ENCODE data around the gene SUSD3.

SUSD3 gene

DNA sequence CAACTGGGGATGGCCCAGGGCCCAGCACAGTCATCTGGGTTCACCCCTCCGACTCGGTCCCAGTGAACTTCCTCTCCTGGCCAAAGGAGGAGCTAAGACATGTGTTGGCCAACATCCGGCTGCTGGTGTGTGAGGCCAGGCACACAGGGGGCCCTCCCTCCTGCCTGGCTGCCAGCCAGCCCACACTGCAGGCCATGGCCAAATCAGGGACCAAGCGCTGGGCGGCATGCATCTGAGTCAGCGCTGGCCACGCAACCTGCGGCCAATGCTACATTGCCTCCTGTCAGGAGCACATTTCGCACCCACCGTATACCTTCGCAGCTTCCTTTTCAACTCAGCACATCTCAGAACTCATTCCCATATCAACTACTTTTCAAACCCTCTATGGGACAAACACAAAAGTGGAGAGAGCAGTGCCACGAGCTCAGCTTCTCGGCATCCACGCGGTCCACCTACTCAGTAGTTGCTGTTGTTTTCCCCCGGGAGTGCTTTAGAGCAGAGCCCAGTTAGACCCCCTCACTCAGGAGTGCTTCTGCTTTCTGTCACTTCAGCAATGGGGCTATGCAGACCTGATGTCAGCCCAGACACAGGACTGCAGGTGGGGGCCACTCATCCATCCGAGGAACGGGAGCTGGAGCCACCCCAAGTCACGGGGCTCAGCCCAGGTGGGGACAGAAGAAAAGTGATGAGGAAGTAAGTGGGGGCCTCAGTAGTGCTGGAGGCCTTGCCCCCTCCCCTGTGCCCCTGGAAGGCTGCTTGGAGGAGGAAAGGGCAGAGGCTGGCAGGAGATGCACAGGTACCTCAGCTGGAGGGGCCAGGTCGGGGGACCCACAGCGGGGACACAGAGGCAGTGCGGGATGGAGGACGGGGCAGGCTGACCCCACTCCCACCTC, 61.7 kb downstream of the SUSD3 start:
- ChIA-PET POLR2A (ENCODE audit: low non-redundant PET) (interaction anchor here (0.6 to 1.5 kb wide), 4 partner anchors 14 to 105 kb away, joined by 3 to 4 read pairs (median 3); partner anchors contain the start of gene NINJ1), CTCF (interaction anchor here (0.6 to 2.7 kb wide), 12 partner anchors 9 to 577 kb away, joined by 3 to 18 read pairs (median 4); partner anchors contain the start of gene NINJ1)
- TF ChIP-seq, protein P1, sequence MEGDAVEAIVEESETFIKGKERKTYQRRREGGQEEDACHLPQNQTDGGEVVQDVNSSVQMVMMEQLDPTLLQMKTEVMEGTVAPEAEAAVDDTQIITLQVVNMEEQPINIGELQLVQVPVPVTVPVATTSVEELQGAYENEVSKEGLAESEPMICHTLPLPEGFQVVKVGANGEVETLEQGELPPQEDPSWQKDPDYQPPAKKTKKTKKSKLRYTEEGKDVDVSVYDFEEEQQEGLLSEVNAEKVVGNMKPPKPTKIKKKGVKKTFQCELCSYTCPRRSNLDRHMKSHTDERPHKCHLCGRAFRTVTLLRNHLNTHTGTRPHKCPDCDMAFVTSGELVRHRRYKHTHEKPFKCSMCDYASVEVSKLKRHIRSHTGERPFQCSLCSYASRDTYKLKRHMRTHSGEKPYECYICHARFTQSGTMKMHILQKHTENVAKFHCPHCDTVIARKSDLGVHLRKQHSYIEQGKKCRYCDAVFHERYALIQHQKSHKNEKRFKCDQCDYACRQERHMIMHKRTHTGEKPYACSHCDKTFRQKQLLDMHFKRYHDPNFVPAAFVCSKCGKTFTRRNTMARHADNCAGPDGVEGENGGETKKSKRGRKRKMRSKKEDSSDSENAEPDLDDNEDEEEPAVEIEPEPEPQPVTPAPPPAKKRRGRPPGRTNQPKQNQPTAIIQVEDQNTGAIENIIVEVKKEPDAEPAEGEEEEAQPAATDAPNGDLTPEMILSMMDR (conservative IDR thresholded peaks at IDR 0.05; ENCODE audit: low read depth) = no peak; the same call in 1 of the 2 replicates
- peak overlapping the region; percentile 87 for H3K27ac ChIP-seq
- peak; percentile 98 for DNase-seq (ENCODE audit: low spot score)

DNA sequence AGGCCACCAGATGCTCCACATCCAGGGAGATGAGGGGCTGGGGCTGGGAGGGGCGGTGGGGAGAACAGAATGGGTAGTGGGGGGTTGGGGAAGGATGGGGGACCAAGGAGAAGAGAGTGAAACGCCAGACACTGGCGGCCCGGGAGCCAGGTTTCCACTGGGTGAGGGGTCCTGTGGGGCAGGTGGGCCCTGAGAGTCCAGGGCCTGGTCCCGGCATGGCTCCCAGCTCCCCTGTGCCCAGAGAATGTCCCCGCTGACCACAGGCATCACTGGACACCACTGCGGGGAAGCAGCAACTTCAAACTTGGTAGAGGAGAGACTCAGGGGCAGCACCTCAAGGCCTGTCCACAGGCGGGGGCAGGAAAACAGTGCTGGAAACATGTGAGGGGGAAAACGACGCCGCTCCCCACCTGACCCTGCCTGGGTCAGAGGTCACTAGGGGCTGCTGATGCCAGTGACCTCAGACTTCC, 62.4 kb downstream of the SUSD3 start:
- ChIA-PET CTCF (interaction anchor here (1.2 to 2.7 kb wide), 2 partner anchors 12 to 117 kb away, joined by 6 to 18 read pairs; no protein-coding TSS in a partner anchor), POLR2A (ENCODE audit: low non-redundant PET) (interaction anchor here (0.6 to 1.5 kb wide), 2 partner anchors 20 to 105 kb away, joined by 3 read pairs; no protein-coding TSS in a partner anchor)
- H3K27ac ChIP-seq = peak overlapping the region; percentile 87
- TF ChIP-seq, protein P1 (conservative IDR thresholded peaks at IDR 0.05; ENCODE audit: low read depth) = no peak
- no peak for DNase-seq (ENCODE audit: low spot score)

DNA sequence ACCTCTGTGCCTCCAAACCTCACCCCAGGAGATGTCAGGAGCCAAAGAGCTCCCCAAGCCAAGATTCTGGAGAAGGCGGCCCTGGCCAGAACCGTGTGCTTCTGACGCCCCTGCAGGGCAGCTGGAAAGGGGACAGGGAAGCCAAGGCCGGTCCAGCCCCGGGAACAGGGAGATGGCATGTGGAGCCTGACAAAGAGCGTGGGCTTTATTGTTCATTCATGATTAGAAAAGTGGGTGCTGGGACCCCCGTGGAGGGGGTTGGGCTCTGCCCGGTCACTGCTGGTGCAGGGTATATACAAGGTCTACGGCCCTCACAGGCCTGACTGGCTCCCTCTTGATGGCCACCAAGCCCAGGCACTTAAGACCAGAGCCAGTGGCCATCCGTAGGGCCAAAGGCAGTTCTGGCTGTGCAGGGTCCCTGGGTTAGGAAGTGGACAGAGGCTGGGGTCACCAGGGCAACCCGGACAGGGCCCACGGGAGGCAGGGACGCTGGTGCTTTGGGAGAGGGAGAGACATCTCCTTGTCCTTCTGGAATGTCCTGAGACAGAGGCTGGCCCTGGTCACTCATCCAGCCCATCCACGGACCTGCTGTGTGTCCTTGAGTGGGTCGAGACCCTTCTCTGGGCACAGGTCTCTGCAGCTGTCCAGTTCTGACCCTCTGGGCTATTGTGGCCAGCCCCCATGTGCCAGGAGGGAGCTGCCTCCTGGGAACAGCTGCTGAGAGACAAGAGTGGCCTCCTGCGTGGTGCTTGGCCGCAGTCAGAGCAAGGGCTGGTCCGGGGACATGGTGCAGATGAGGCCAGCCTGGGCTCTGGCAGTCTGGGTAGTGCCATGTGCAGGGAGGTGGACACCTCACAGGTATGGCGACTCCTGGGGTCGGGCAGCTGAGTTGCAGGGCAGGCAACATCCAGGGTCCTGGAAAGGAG, 63.1 kb downstream of the SUSD3 start:
- ChIA-PET POLR2A (ENCODE audit: low non-redundant PET) (no interaction called here), CTCF (interaction anchor here (0.8 to 2.7 kb wide), 3 partner anchors 12 to 117 kb away, joined by 3 to 18 read pairs (median 6); no protein-coding TSS in a partner anchor)
- TF ChIP-seq, protein P1 (conservative IDR thresholded peaks at IDR 0.05; ENCODE audit: low read depth) = no peak
- peak overlapping the region; percentile 87 for H3K27ac ChIP-seq
- no peak for DNase-seq (ENCODE audit: low spot score)

DNA sequence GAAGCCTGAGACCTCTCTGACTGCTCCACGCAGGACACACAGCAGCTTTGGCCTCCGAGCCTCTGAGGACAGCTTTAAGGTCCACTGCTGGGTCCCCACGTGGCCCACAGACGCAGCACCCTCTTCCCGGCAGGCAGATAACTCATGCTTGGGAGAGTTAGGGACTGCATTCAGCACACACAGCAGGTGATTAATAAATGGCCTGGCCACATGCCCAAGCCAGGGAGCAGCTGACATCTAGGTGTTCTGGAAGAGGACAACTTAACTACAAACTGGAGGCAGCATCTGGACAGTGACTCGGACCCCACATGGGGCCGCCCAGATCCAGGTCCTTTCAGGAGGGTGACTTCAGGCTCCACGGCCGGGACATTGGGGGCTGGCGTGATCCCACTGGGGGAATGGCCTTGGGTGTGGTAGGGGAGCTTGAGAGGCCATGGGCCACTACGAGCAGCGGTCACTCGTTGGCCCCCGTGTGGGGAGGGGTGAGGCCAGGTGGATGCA, 64.3 kb downstream of the SUSD3 start:
- peak overlapping the region; percentile 94 for H3K27ac ChIP-seq
- TF ChIP-seq, protein P1 (conservative IDR thresholded peaks at IDR 0.05; ENCODE audit: low read depth) = no peak
- no peak for DNase-seq (ENCODE audit: low spot score)
- ChIA-PET CTCF (interaction anchor here (0.6 to 1.5 kb wide), 4 partner anchors 14 to 351 kb away, joined by 3 to 9 read pairs (median 4); no protein-coding TSS in a partner anchor), POLR2A (ENCODE audit: low non-redundant PET) (no interaction called here)

DNA sequence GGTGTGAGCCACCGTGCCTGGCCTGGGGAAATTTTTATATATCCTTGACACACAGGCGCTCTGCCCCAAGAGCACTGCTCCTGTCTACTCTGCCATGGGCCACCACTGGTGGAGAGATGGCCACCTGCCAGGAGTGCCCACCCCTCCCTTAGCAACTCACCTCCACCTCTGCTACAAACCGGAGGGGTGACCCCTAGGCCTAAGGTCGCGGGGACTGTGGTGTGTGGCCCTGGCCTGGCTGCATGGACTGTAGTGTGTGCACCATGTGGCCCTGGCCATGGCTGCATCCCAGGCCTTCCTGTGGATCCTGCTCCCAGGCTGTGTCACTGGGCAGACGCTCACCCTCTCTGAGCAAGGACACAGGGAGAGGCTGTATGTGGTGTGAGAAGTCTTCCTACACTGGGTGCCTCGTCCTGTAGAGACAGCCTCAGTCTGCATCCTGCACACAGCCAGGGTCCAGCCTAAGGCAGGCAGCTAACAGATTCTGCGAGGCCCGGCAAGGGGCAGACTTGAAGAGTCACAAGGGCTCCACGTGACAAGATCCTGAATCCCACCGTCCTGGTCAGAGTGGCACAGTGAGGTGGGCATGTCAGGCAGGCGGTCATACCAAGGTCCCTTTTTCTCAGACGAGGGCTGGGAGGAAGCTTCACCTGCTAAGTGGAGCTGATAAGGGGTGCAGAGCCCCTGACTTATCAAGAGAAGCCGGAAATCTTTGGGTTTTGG, 65.2 kb downstream of the SUSD3 start:
- DNase-seq (ENCODE audit: low spot score) = no peak
- TF ChIP-seq, protein P1 (conservative IDR thresholded peaks at IDR 0.05; ENCODE audit: low read depth) = no peak
- POLR2A ChIA-PET (ENCODE audit: low non-redundant PET) = no interaction called here
- H3K27ac ChIP-seq = peak overlapping the region; percentile 94
- CTCF ChIA-PET = interaction anchor here (0.6 to 1.5 kb wide), 2 partner anchors 15 to 88 kb away, joined by 3 to 4 read pairs; no protein-coding TSS in a partner anchor
